ENCODE results near the gene ACOXL. TPM values are rescaled to one million over a fixed set of nuclear protein-coding genes. Genes with fewer than 3 reads are reported as not detected.

ACOXL gene
- total RNA-seq, 2 donors from 2014 or later, result 0.52 TPM; not detected in 1

DNA sequence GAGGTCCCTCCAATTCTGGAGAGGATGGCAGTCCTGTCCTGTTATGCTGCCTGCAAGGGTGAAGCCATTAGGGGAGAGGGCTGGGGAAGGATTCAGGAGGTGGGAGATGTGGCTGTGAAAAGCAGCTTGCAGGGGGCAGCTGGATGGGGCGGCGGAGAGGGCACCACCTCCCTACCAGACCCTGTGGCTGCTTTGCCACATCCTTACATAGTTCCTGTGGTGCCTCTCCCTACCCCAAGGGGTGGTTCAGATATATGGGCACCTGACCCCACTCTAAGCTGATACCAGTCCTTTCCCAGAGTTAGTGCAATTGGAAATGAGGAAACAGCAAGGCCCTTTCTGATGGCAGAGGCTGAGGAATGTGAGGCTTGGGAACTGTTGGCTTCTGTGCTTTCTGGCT, 6.1 kb upstream of the ACOXL start:
- H3K27me3 ChIP-seq, result no peaks in the 10 kb centered on the region
- WGBS, 2 donors, result 93 to 100% methylated on average over 2 of the region's 2 CpGs
- ATAC-seq (no peak), DNase-seq (no peak)
- H3K27ac ChIP-seq, result no peak overlapping the region
- no peaks in the 10 kb centered on the region for H3K9me3 ChIP-seq
- H3K36me3 ChIP-seq (replicated peaks in 1 of 2; ENCODE audit: insufficient read depth in 1 of 2, low read depth in 2 of 2), result no peaks in the 10 kb centered on the region
- H3K4me3 ChIP-seq, result no peak overlapping the region
- intact Hi-C loops (cut with DNase I), result no loop called here
- no peak for TF ChIP-seq POLR2A (IDR thresholded peaks at IDR 0.05)
- TF ChIP-seq, protein P1, sequence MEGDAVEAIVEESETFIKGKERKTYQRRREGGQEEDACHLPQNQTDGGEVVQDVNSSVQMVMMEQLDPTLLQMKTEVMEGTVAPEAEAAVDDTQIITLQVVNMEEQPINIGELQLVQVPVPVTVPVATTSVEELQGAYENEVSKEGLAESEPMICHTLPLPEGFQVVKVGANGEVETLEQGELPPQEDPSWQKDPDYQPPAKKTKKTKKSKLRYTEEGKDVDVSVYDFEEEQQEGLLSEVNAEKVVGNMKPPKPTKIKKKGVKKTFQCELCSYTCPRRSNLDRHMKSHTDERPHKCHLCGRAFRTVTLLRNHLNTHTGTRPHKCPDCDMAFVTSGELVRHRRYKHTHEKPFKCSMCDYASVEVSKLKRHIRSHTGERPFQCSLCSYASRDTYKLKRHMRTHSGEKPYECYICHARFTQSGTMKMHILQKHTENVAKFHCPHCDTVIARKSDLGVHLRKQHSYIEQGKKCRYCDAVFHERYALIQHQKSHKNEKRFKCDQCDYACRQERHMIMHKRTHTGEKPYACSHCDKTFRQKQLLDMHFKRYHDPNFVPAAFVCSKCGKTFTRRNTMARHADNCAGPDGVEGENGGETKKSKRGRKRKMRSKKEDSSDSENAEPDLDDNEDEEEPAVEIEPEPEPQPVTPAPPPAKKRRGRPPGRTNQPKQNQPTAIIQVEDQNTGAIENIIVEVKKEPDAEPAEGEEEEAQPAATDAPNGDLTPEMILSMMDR (IDR thresholded peaks at IDR 0.05), result no peak
- H3K4me1 ChIP-seq, result no peaks in the 10 kb centered on the region

DNA sequence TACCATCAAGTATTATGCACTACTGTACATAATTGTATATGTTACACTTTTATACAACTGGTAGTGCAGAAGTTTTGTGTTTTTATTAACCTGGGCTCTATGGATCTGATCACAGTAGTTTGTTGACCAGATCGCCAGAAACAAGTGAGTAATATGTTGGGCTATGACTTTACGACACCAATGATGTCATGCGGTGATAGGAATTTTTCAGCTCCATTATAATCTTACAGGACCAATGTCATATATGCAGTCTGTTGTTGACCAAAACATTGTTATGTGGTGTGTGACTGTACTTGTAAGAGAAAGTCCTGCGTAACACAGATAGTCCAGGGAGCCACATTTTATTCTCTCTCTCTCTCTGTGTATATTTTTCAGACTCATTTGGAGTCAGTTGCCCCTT, 4.5 kb upstream of the ACOXL start:
- Histone ChIP-seq H3K4me3 (no peak overlapping the region), H3K4me1 (peaks cover 10% of the 10 kb centered on the region), H3K9me3 (no peaks in the 10 kb centered on the region), H3K27me3 (peaks cover 0 to 4% of the 10 kb centered on the region in 2 donors), H3K27ac (no peak overlapping the region), H3K36me3 (replicated peaks in 1 of 2; ENCODE audit: insufficient read depth in 1 of 2, low read depth in 2 of 2) (no peaks in the 10 kb centered on the region)
- WGBS, 2 donors, result 84 to 86% methylated on average over 4 of the region's 4 CpGs
- DNase-seq (no peak), ATAC-seq (no peak)
- TF ChIP-seq POLR2A (IDR thresholded peaks at IDR 0.05), result no peak
- TF ChIP-seq, protein P1 (IDR thresholded peaks at IDR 0.05), result no peak
- intact Hi-C loops (cut with DNase I), result no loop called here

DNA sequence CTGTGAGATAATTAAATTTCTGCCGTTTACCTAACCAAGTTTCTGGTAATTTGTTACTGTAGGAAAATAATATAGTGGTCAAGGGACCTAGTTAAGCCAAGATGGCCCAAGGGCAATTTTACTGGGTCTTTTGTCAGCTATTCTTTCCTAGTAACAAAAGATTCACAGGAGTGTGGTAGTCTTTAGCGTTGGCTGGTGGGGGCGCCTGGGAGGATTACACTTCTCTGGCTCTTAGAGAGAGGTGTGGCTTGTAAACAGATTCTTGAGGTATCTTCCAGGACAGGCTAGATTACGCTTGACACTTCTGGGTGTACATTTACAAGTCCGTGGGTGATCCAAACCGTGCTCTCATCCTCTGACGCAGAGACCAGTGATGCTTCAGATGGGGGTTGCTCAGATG, 3.3 kb upstream of the ACOXL start:
- ATAC-seq (no peak), DNase-seq (no peak)
- WGBS, 2 donors, result 47 to 65% methylated on average over 7 of the region's 7 CpGs
- no peaks in the 10 kb centered on the region for H3K9me3 ChIP-seq
- H3K36me3 ChIP-seq (replicated peaks in 1 of 2; ENCODE audit: insufficient read depth in 1 of 2, low read depth in 2 of 2), result no peaks in the 10 kb centered on the region
- TF ChIP-seq, protein P1 (IDR thresholded peaks at IDR 0.05), result no peak
- no peak for TF ChIP-seq POLR2A (IDR thresholded peaks at IDR 0.05)
- no peak overlapping the region for H3K27ac ChIP-seq
- H3K27me3 ChIP-seq, result peaks cover 0 to 13% of the 10 kb centered on the region in 2 donors
- no peak overlapping the region for H3K4me3 ChIP-seq
- H3K4me1 ChIP-seq, result peaks cover 12% of the 10 kb centered on the region
- intact Hi-C loops (cut with DNase I), result no loop called here

DNA sequence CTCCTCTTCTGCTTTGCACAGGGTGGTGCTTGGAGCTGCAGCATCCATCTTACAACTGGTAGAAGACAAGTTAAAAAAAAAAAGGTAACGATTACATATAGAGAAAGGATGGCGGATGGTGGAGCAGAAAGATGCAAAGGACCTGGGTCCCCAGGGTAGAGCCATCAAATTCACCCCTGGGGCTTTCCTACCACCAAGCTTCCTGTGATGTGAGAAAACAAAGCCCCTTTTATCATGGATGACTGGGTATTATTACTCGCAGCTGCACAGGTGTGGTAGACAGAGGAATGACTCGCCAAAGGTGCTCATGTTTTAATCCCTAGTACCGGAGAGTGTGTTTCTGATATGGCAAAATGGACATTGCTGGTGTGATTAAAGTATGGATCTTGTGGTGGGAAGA, 1.3 kb upstream of the ACOXL start:
- 82 to 84% methylated on average over 5 of the region's 5 CpGs for WGBS, 2 donors
- DNase-seq (no peak), ATAC-seq (no peak)
- TF ChIP-seq, protein P1 (IDR thresholded peaks at IDR 0.05), result no peak
- TF ChIP-seq POLR2A (IDR thresholded peaks at IDR 0.05), result no peak
- Histone ChIP-seq H3K36me3 (replicated peaks in 1 of 2; ENCODE audit: insufficient read depth in 1 of 2, low read depth in 2 of 2) (no peaks in the 10 kb centered on the region), H3K27me3 (peaks cover 0 to 13% of the 10 kb centered on the region in 2 donors), H3K4me1 (peaks cover 12% of the 10 kb centered on the region), H3K4me3 (no peak overlapping the region), H3K27ac (no peak overlapping the region), H3K9me3 (no peaks in the 10 kb centered on the region)
- intact Hi-C loops (cut with DNase I), result no loop called here

DNA sequence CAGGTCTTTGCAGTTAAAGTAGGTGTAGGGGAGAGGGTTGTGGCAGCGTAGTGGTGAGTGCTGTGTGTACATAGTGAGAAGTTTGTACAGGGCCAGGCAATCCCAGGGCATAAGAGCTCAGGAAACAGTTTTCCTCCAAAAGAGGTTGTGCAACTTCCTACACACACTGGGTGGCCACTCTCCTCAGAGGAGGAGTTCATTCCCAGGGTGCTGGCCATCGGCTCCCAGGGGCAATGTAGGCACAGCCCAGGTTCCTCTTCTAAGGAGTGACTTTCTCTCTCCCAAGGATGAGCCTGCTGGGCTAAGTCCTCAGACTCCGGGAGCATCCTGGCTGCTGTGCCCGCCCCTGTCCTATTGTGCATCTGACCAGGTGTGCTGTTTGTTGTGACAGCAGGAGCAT, 3.0 kb downstream of the ACOXL start:
- no peaks in the 10 kb centered on the region for H3K9me3 ChIP-seq
- H3K36me3 ChIP-seq (replicated peaks in 1 of 2; ENCODE audit: insufficient read depth in 1 of 2, low read depth in 2 of 2), result no peaks in the 10 kb centered on the region
- no peak overlapping the region for H3K4me3 ChIP-seq
- TF ChIP-seq POLR2A (IDR thresholded peaks at IDR 0.05), result no peak
- TF ChIP-seq, protein P1 (IDR thresholded peaks at IDR 0.05), result no peak
- no peak overlapping the region for H3K27ac ChIP-seq
- H3K27me3 ChIP-seq, result peaks cover 0 to 13% of the 10 kb centered on the region in 2 donors
- 25 to 27% methylated on average over 3 to 4 of the region's 4 CpGs for WGBS, 2 donors
- DNase-seq (no peak), ATAC-seq (no peak)
- intact Hi-C loops (cut with DNase I), result no loop called here
- peaks cover 12% of the 10 kb centered on the region for H3K4me1 ChIP-seq

Measured in body of pancreas (tissue), 4 donors.